NT2/D1 (cell line): Measurements from ENCODE around the gene RHBDD1.

Source experiments
- DNase-seq: peaks from one replicate; pipeline ENCODE4 v3.0.0-alpha.2; 2011; ENCODE audit warnings: low read depth, low spot score
- H3K27me3 ChIP-seq: 2 replicates; pipeline ENCODE4 v1.6.0; 2011; ENCODE audit warnings: mild to moderate bottlenecking; ENCODE audit not compliant: insufficient read length, insufficient read depth
- H3K36me3 ChIP-seq: 2 replicates; pipeline ENCODE4 v1.6.1; 2011; ENCODE audit warnings: mild to moderate bottlenecking, low read length, mixed read lengths; ENCODE audit not compliant: insufficient read depth, insufficient read length
- H3K4me1 ChIP-seq: 2 replicates; pipeline ENCODE4 v1.5.1; 2011; ENCODE audit not compliant: insufficient read depth, insufficient read length
- H3K4me3 ChIP-seq: 2 replicates; pipeline ENCODE4 v1.5.1; 2011; ENCODE audit warnings: low read depth; ENCODE audit not compliant: insufficient read length
- H3K9ac ChIP-seq: 2 replicates; pipeline ENCODE4 v1.6.0; 2011; ENCODE audit warnings: low read depth; ENCODE audit not compliant: insufficient read length
- H3K9me3 ChIP-seq: 2 replicates; pipeline ENCODE4 v1.5.1; 2011; ENCODE audit warnings: mild to moderate bottlenecking, low read length; ENCODE audit not compliant: insufficient read depth
- SUZ12 ChIP-seq: IDR thresholded peaks from 2 replicates; pipeline ENCODE4 v1.6.1; 2011; ENCODE audit not compliant: insufficient read length, insufficient read depth; ENCODE audit errors: extremely low read depth
- YY1 ChIP-seq: IDR thresholded peaks from 2 replicates; pipeline ENCODE4 v1.6.1; 2011; ENCODE audit not compliant: insufficient read length, insufficient read depth
- ZNF274 ChIP-seq: IDR thresholded peaks from 2 replicates; pipeline ENCODE4 v1.6.1; 2011; ENCODE audit warnings: mild to moderate bottlenecking, low read depth, low read length

The RHBDD1 gene

DNA sequence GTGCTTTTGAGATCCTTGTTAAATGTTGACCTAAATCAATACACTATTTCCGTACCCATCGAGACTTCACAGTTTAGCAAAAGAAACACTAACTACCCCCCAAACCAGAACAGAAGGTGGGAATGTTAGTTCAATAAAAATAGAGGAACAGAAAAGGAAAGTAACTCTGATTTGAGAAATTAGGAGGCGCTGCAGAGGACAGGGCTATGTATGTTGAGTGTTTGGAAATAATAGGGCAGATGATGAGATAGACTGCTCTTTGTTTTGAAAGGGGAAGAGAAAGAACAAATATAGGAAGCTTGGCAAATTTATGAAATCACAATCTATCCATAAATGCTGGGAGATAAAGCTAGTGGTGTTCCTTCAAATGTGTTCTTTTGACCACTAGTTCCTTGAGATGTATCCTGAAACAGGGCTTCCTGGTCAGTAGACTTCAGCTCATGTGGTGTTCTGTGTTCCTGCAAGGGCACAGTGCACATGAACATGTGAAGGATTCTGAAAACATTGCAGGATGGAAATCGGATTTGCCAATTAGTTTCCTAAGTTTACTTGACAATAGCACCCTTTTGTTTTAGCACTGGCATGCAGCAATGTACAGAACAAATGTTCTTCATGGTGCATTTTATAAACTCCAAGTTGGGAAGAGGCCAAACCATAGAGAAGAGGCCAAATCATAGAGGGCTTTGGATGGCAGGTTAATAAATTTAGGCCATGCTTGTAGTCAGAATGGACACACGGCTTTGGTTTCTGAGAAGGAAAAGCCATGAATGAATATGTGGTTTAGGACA lies 39.8 kb downstream of the RHBDD1 start:
- no peaks in the 10 kb centered on the region for H3K4me1 ChIP-seq
- no peak overlapping the region for H3K9ac ChIP-seq
- H3K9me3 ChIP-seq: no peaks in the 10 kb centered on the region
- no peaks in the 10 kb centered on the region for H3K36me3 ChIP-seq
- TF ChIP-seq YY1 (no peak), ZNF274 (no peak), SUZ12 (no peak)
- H3K27me3 ChIP-seq: no peaks in the 10 kb centered on the region
- no peak for DNase-seq
- H3K4me3 ChIP-seq: no peak overlapping the region

DNA sequence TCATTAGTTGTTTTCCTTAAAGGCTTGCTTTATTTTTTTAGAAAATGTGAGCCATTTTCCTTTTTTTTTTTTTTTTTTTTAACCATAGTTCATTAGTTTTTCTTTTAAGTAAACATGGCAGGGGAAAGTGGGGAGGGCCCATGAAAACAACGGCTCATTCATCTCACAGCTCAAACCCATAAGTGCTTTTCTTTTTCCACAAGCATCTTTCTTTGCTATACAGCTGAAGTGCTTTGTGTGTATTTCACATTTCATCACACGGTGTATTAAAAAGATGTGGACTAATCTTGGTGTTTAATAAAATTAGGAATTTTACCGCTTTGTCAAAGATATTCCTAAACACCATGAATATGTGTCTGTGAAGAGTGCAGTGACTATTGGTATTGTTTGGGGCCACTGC lies 41.6 kb downstream of the RHBDD1 start:
- no peaks in the 10 kb centered on the region for H3K4me1 ChIP-seq
- H3K4me3 ChIP-seq: no peak overlapping the region
- no peak for DNase-seq
- no peak overlapping the region for H3K9ac ChIP-seq
- TF ChIP-seq ZNF274 (no peak), YY1 (no peak), SUZ12 (no peak)
- no peaks in the 10 kb centered on the region for H3K9me3 ChIP-seq
- no peaks in the 10 kb centered on the region for H3K27me3 ChIP-seq
- H3K36me3 ChIP-seq: no peaks in the 10 kb centered on the region

DNA sequence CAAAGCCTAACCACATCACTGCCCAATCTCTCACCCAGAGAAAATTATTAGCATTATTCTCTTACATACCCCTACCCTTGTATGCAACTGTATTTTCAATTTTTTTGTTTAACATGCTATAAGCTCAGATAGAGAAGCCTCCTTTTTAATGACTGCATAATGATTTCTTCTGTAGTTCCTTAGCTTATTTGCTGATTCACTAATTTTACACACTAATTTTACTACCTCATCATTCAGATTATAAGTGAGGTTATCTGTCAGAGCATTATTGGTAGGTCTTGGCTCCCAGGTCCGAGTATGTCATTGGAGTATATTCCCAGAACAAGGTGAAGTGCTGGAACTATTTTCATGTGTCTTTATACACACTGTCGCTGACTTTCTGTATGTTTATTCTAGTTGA lies 45.4 kb downstream of the RHBDD1 start:
- H3K4me1 ChIP-seq: no peaks in the 10 kb centered on the region
- no peaks in the 10 kb centered on the region for H3K9me3 ChIP-seq
- no peaks in the 10 kb centered on the region for H3K27me3 ChIP-seq
- DNase-seq: no peak
- no peak overlapping the region for H3K9ac ChIP-seq
- H3K36me3 ChIP-seq: no peaks in the 10 kb centered on the region
- H3K4me3 ChIP-seq: no peak overlapping the region
- no peak for TF ChIP-seq SUZ12
- TF ChIP-seq ZNF274: no peak
- no peak for TF ChIP-seq YY1

DNA sequence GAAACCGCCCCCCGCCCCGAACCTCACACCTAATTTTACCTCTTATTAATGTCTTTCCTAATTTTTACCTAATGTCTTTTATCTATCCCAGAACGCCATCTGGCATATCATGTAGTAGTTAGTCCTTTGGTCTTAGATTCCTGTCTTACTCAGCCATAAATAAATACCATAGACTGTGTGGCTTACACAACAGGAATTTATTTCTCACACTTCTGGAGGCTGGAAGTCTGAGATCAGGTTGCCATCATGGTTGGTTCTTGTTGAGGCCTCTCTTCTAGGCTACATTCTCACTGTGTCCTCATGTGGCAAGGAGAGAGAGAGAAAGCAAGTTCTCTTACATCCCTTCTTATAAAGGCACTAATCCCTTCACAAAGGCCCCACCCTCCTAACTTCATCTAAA lies 46.8 kb downstream of the RHBDD1 start:
- DNase-seq: no peak
- no peaks in the 10 kb centered on the region for H3K27me3 ChIP-seq
- no peak for TF ChIP-seq YY1
- H3K9me3 ChIP-seq: no peaks in the 10 kb centered on the region
- no peak overlapping the region for H3K9ac ChIP-seq
- H3K4me1 ChIP-seq: no peaks in the 10 kb centered on the region
- H3K36me3 ChIP-seq: no peaks in the 10 kb centered on the region
- H3K4me3 ChIP-seq: no peak overlapping the region

DNA sequence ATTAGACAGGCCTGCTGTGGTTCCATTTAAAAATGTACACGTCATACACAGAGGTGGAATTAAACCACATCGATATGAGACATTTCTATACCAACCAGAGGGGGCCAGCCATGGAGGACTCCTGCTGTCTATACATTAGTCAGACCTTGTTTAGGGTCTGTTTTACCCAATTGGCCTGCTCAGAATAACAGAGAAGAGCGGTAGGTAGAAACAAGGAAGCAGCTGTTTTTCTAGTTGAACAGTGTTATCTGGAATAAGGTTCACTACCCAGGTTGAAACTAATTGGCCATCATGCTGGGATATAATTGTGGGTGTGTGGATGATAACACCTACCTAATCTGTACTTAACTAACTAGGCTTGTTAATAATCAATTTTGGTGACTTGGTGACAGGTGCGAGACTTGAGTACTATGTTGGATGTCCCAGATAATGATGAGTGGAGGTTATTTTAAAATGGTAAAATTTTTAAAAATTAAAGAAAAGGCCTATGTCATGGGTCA lies 47.5 kb downstream of the RHBDD1 start:
- Histone ChIP-seq H3K9ac (no peak overlapping the region), H3K27me3 (no peaks in the 10 kb centered on the region), H3K36me3 (no peaks in the 10 kb centered on the region), H3K4me1 (no peaks in the 10 kb centered on the region), H3K9me3 (no peaks in the 10 kb centered on the region), H3K4me3 (no peak overlapping the region)
- no peak for DNase-seq
- TF ChIP-seq YY1 (no peak), ZNF274 (no peak), SUZ12 (no peak)

DNA sequence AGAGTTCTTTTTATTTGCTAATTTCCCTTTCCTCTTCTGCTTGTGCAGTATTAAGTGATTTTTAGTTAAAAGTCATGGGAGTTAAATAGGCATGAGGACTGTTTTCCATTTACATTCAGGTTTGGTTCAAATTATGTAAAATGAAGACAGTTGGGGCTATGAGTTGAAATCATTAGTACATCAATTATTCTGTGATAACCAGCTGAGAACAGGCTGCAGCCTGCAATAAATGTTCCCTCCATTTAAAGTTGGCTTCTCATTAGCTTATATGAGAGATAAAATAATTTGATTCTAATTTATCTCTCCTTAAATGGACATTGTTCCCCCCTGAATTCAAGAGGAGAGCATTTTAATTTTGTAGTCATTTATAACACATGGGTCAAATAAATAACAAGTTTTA lies 48.3 kb downstream of the RHBDD1 start:
- Histone ChIP-seq H3K9ac (no peak overlapping the region), H3K9me3 (no peaks in the 10 kb centered on the region), H3K4me1 (no peaks in the 10 kb centered on the region), H3K4me3 (no peak overlapping the region), H3K36me3 (no peaks in the 10 kb centered on the region), H3K27me3 (no peaks in the 10 kb centered on the region)
- no peak for DNase-seq
- TF ChIP-seq ZNF274 (no peak), SUZ12 (no peak), YY1 (no peak)

DNA sequence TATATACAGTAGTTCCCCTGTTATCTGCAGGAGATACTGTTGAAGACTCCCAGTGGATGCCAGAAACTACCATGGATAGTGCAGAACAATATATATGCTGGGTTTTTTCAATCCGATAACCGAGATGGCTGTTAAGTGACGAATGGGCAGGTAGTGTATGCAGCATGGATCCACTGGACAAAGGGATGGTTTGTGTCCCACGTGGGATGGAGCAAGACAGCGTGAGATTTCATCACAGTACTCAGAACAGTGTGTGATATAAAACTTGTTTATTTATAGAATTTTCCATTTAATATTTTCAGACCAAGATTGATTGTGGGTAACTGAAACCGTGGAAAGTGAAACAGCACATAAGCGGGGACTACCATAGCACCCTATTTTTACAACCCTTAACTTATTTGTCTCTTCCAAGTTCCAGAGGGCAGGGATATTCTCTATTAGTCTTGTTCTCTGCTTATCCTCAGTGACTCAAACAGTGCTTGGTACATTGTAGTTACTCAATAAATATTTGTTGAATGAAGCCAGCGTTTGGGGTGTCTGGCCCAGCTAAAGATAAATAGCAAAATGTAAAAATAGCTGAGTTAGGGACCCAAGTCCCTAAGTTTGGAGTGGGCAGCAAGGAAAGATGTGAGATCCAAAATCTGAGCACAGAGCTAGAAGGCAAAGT lies 50.0 kb downstream of the RHBDD1 start:
- Histone ChIP-seq H3K27me3 (no peaks in the 10 kb centered on the region), H3K36me3 (no peaks in the 10 kb centered on the region), H3K4me3 (no peak overlapping the region), H3K4me1 (no peaks in the 10 kb centered on the region), H3K9me3 (no peaks in the 10 kb centered on the region), H3K9ac (no peak overlapping the region)
- TF ChIP-seq ZNF274 (no peak), SUZ12 (no peak)
- no peak for DNase-seq
